CD4-positive, CD25-positive, alpha-beta regulatory T cell (primary cell): ENCODE data around the gene PRR16. TPM values are rescaled to one million over a fixed set of nuclear protein-coding genes. Genes with fewer than 3 reads are reported as not detected.
"Not testable (repeated sequence)": the region's sequence is repeated elsewhere in the genome, so short reads cannot be mapped to it uniquely, and the experiment has no call there.

Source experiments
- ATAC-seq, 2 donors: fragments of 150-1000 bp; cut with Tn5 transposase; one replicate each; pipeline ENCODE4 v1.10.0; 2021; ENCODE audit warnings: low read depth in 2 of 2, moderate number of reproducible peaks in 2 of 2, moderate library complexity in 1 of 2
- DNase-seq, 3 donors: peaks; one replicate each; pipeline versions ENCODE4 v3.0.0 to v3.0.0-alpha.2; 2012 to 2022; ENCODE audit warnings: mixed read lengths in 1 of 3
- H3K27ac ChIP-seq: one replicate; pipeline ENCODE4 v1.7.0; 2013; ENCODE audit warnings: mild to moderate bottlenecking, low read length; ENCODE audit not compliant: insufficient read depth, poor library complexity, severe bottlenecking
- H3K27me3 ChIP-seq: one replicate; pipeline ENCODE4 v1.7.0; 2013; ENCODE audit warnings: low read length; ENCODE audit not compliant: control insufficient read depth, insufficient read depth
- H3K36me3 ChIP-seq: one replicate; pipeline ENCODE4 v1.7.0; 2013; ENCODE audit warnings: mild to moderate bottlenecking, low read length, moderate library complexity; ENCODE audit not compliant: control insufficient read depth, insufficient read depth
- H3K4me1 ChIP-seq: 2 replicates; pipeline ENCODE4 v1.7.0; 2013; ENCODE audit warnings: mild to moderate bottlenecking, low read length; ENCODE audit not compliant: insufficient read depth, control insufficient read depth, poor library complexity, severe bottlenecking
- H3K4me3 ChIP-seq: one replicate; pipeline ENCODE4 v1.7.0; 2013; ENCODE audit warnings: low read depth, mild to moderate bottlenecking, low read length, moderate library complexity
- H3K9me3 ChIP-seq, 2 experiments: 1 replicate in 1 of 2; 2 replicates in 1 of 2; pipeline ENCODE4 v1.7.0; 2013; ENCODE audit warnings: low read length in 2 of 2, mild to moderate bottlenecking in 1 of 2, moderate library complexity in 1 of 2; ENCODE audit not compliant: control insufficient read depth in 2 of 2
- H3K27ac Mint-ChIP-seq, 3 donors: one replicate each; pipeline ENCODE4 v1.8.0; 2020 to 2022; ENCODE audit warnings: mild to moderate bottlenecking in 3 of 3, mixed read lengths in 3 of 3, moderate library complexity in 2 of 3
- H3K27me3 Mint-ChIP-seq: one replicate; pipeline ENCODE4 v1.8.0; 2022; ENCODE audit warnings: mild to moderate bottlenecking, mixed read lengths
- H3K36me3 Mint-ChIP-seq: one replicate; pipeline ENCODE4 v1.8.0; 2020; ENCODE audit warnings: mixed read lengths
- H3K4me1 Mint-ChIP-seq, 4 donors: one replicate each; pipeline ENCODE4 v1.8.0; 2020 to 2022; ENCODE audit warnings: mixed read lengths in 4 of 4, mild to moderate bottlenecking in 1 of 4
- H3K4me3 Mint-ChIP-seq, 4 donors: one replicate each; pipeline ENCODE4 v1.8.0; 2020 to 2022; ENCODE audit warnings: mild to moderate bottlenecking in 4 of 4, mixed read lengths in 4 of 4, moderate library complexity in 3 of 4
- H3K9me3 Mint-ChIP-seq, 7 donors: one replicate each; pipeline ENCODE4 v1.8.0; 2020 to 2022; ENCODE audit warnings: mixed read lengths in 7 of 7, mild to moderate bottlenecking in 3 of 7, moderate library complexity in 2 of 7
- polyA plus RNA-seq, 4 donors: library from polyadenylated mRNA; unstranded; fragments of 300-500 nt; fragmentation: Illumina TruSeq; gene quantifications; one replicate each; pipeline ENCODE4 v1.2.3, GENCODE V29; 2021
- total RNA-seq: library from RNA; stranded (reverse); gene quantifications from one replicate; pipeline ENCODE4 v1.2.3, GENCODE V29; 2022

The PRR16 gene
- total and polyA plus RNA-seq, 5 donors from 2014 or later: not detected

DNA sequence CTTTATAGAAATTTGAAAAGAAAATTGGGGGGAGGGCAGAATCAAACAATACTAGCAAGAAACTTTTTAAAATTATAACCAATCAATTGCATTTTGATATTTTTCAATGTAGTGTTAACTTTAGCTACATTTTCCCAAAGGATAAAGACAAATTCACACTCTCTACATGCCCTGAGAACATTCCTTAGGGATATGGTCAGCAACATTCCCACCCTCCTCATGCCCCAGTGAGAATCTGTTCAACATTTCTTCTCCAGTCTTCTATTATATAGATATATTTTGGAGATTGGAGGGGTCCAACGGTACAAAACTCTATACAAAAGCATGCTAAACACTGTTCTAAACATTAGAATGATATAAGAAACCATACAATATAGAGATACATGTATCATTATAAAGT is 11.6 kb upstream of the PRR16 start:
- Histone ChIP-seq H3K27me3 (no peaks in the 10 kb centered on the region), H3K9me3 (no peaks in the 10 kb centered on the region), H3K4me3 (no peak overlapping the region), H3K27ac (no peak overlapping the region), H3K4me1 (no peaks in the 10 kb centered on the region), H3K36me3 (no peaks in the 10 kb centered on the region)
- H3K36me3 Mint-ChIP-seq: no peaks in the 10 kb centered on the region
- H3K9me3 Mint-ChIP-seq: peaks cover 0 to 2% (median 0%) of the 10 kb centered on the region in 7 donors
- DNase-seq (no peak), ATAC-seq (no peak)
- H3K4me3 Mint-ChIP-seq: no peak overlapping the region
- no peak overlapping the region for H3K27ac Mint-ChIP-seq
- H3K27me3 Mint-ChIP-seq: no peaks in the 10 kb centered on the region
- no peaks in the 10 kb centered on the region for H3K4me1 Mint-ChIP-seq

DNA sequence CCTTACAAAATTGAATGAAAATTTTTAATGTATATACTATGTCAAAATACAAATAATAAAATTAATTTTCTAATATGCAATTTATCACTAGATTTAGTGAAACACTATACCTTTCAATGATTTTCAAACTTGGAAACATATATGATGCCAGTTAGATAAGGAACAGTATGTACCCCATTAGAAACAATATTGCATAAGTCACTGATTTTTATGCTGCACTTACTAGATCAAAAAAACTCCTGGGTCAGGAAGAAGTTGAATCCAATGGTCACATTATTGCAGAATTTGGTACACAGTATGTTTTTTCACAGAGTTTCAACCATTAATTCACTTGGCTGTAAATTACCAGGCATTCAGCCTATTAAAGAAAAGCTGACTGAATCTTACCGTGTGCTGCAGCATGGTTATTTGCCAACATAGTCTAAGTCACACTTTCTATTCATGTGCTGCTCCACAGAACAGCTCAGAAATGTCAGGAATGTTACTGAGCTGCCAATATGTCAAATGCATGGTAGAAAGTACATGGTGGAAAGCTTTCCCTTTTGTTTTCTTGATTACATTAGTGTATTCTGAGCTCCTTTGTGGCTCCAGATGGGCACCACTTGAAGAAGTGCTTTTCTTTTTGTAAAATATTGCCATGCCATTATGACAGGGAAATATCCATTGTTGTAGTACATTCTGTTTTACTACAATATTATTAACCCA is 9.9 kb upstream of the PRR16 start:
- no peaks in the 10 kb centered on the region for H3K36me3 ChIP-seq

DNA sequence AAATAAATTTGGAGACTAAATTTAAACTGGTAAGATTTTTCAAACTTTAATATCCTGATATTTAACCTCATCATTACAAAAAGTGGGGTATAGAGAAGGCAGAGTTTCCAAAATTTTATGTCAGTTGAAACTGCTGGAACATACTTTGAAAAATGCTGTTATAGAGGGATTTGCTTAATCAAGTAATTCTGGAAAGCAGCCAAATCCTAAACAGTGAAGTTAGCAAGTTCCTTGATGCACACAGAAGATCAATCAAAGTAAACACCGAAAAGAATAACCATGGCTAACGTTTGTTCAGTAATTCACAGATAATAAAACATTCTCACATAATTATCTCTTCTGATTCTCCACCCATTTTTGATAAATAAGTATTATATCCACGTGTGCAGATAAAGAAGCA is 8.1 kb upstream of the PRR16 start:
- no peaks in the 10 kb centered on the region for H3K36me3 Mint-ChIP-seq
- Histone ChIP-seq H3K36me3 (no peaks in the 10 kb centered on the region), H3K27ac (no peak overlapping the region), H3K4me3 (no peak overlapping the region), H3K27me3 (no peaks in the 10 kb centered on the region), H3K9me3 (no peaks in the 10 kb centered on the region), H3K4me1 (no peaks in the 10 kb centered on the region)
- peaks cover 0 to 5% (median 2%) of the 10 kb centered on the region in 4 donors for H3K4me1 Mint-ChIP-seq
- H3K4me3 Mint-ChIP-seq: no peak overlapping the region
- DNase-seq: no peak
- no peaks in the 10 kb centered on the region for H3K27me3 Mint-ChIP-seq
- no peak for ATAC-seq
- H3K27ac Mint-ChIP-seq: no peak overlapping the region
- H3K9me3 Mint-ChIP-seq: peaks cover 0 to 1% (median 0%) of the 10 kb centered on the region in 7 donors

More for the DNA sequence above, 9.9 kb upstream of the PRR16 start:
- Histone ChIP-seq H3K4me1 (no peaks in the 10 kb centered on the region), H3K9me3 (no peaks in the 10 kb centered on the region), H3K27ac (no peak overlapping the region), H3K4me3 (no peak overlapping the region), H3K27me3 (no peaks in the 10 kb centered on the region)
- ATAC-seq (no peak), DNase-seq (no peak)
- Mint-ChIP-seq H3K36me3 (no peaks in the 10 kb centered on the region), H3K27ac (no peak overlapping the region), H3K4me1 (peaks cover 0 to 5% (median 2%) of the 10 kb centered on the region in 4 donors), H3K4me3 (no peak overlapping the region), H3K9me3 (peaks cover 0 to 2% (median 0%) of the 10 kb centered on the region in 7 donors), H3K27me3 (no peaks in the 10 kb centered on the region)

DNA sequence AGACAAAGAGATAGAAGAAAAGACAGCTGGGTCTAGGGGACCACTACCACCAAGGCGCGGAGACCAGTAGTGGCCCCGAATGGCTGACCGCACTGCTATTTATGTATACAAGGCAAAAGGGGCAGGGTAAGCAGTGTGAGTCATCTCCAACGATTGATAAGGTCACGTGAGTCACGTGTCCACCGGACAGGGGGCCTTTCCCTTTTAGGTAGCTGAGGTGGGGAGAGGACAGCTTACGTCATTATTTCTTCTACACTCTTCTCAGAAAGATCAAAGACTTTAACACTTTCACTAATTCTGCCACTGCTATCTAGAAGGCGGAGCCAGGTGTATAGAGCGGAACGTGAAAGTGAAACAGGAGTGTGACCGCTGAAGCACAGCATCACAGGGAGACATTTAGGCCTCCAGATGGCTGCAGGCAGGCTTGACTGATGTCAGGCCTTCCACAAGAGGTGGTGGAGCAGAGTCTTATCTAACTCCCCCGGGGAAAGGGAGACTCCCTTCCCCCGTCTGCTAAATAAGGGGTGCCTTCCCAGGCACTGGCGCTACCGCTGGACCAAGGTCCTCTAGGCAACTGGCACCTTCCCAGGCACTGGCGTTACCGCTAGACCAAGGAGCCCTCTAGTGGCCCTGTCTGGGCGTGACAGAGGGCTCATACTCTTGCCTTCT is 6.1 kb upstream of the PRR16 start:
- Histone ChIP-seq H3K9me3 (no peaks in the 10 kb centered on the region), H3K4me3 (peak overlapping the region; percentile 63), H3K4me1 (no peaks in the 10 kb centered on the region), H3K27ac (no peak overlapping the region), H3K27me3 (no peaks in the 10 kb centered on the region), H3K36me3 (no peaks in the 10 kb centered on the region)
- Mint-ChIP-seq H3K9me3 (peaks cover 0 to 2% (median 0%) of the 10 kb centered on the region in 7 donors), H3K4me3 (peak overlapping the region in 3 of 4 donors; percentile 47 to 82 (median 82)), H3K27me3 (peaks cover 11% of the 10 kb centered on the region), H3K27ac (peak overlapping the region in 1 of 3 donors; percentile 60), H3K36me3 (no peaks in the 10 kb centered on the region), H3K4me1 (peaks cover 0 to 5% (median 2%) of the 10 kb centered on the region in 4 donors)
- DNase-seq: peak in 2 of 3 donors; percentile 35 to 65
- ATAC-seq: peak; percentile 34 to 47

DNA sequence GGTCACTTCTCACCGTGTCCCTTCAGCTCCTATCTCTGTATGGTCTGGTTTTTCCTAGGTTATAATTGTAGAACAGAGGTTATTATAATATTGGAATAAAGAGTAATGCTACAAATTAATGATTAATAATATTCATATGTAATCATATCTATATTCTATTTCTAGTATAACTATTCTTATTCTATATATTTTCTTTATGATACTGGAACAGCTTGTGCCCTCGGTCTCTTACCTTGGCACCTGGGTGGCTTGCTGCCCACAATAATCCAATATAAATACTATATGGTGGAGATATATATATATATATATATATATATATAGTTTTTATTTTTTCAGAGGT is 5.6 kb upstream of the PRR16 start:
- ATAC-seq, H3K27ac ChIP-seq, H3K36me3 Mint-ChIP-seq, H3K27me3 ChIP-seq, H3K9me3 ChIP-seq, H3K36me3 ChIP-seq, H3K4me1 Mint-ChIP-seq, H3K27ac Mint-ChIP-seq, H3K4me1 ChIP-seq, H3K9me3 Mint-ChIP-seq, DNase-seq: not testable (repeated sequence)
- Mint-ChIP-seq H3K4me3 (peak overlapping the region in 1 of 4 donors; percentile 82), H3K27me3 (peaks cover 16% of the 10 kb centered on the region)
- peak overlapping the region; percentile 63 for H3K4me3 ChIP-seq

DNA sequence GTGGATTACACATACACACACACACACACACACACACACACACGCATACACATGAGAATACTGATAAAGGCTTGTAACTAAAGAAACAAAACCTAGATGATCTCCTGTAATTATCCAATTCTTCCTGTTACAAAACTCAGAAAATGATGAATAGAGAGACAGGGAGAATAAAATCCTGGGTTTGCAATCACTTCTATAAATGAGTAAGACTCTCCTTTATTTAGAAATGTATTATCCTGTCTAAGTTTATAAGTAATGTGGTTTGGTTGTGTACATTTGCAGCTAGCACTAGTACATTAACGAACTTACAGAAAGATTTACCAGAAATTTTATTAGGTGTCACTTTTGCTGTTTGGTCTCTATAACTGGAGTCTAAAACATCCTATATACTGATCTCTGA is 2.8 kb upstream of the PRR16 start:
- Mint-ChIP-seq H3K4me1 (peaks cover 0 to 16% (median 7%) of the 10 kb centered on the region in 4 donors), H3K27me3 (peaks cover 38% of the 10 kb centered on the region), H3K27ac (peak overlapping the region in 1 of 3 donors; percentile 30), H3K9me3 (peaks cover 0 to 3% (median 0%) of the 10 kb centered on the region in 7 donors), H3K4me3 (no peak overlapping the region), H3K36me3 (no peaks in the 10 kb centered on the region)
- DNase-seq: no peak
- no peaks in the 10 kb centered on the region for H3K4me1 ChIP-seq
- H3K36me3 ChIP-seq: no peaks in the 10 kb centered on the region
- no peaks in the 10 kb centered on the region for H3K9me3 ChIP-seq
- H3K4me3 ChIP-seq: no peak overlapping the region
- no peak overlapping the region for H3K27ac ChIP-seq
- H3K27me3 ChIP-seq: peaks cover 9% of the 10 kb centered on the region
- no peak for ATAC-seq

DNA sequence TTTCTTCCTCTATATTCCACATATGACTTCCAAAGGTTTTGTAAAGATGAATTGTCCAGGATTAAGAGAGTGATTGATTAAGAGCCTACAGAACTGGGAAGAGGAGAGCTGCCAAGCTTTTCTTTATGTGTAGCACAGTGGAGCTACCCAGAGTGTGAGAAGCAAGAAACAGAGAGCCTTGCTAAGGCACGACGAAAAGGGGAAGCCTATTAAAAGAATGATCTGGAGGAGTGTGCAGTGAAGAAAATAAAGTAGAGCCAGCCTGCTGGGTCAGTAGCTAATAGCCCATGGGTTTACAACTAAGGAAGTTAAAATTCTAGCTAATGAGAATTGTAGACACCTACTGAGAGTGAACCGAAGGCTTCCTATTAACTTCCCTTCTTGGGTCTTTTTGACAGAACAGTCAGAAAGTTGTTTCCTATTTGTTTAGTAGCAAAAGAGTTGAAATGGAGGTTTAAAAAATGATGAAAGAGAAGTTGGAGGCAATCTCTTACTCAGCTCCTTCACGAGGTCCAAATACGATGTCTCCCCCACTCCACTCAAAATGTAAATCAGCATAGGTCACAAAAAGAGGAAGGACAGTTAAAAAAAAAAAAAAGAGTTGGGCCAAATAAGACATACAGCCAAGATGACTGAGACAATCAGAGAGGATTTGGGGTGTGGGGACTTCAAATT is 957 bp upstream of the PRR16 start:
- H3K27ac Mint-ChIP-seq: peak overlapping the region in 1 of 3 donors; percentile 15

More for the DNA sequence above, 957 bp upstream of the PRR16 start:
- no peaks in the 10 kb centered on the region for H3K36me3 Mint-ChIP-seq
- ATAC-seq (no peak), DNase-seq (no peak)
- Histone ChIP-seq H3K4me3 (no peak overlapping the region), H3K9me3 (no peaks in the 10 kb centered on the region), H3K36me3 (no peaks in the 10 kb centered on the region), H3K4me1 (no peaks in the 10 kb centered on the region), H3K27me3 (peaks cover 10% of the 10 kb centered on the region), H3K27ac (no peak overlapping the region)
- H3K27me3 Mint-ChIP-seq: peaks cover 43% of the 10 kb centered on the region
- H3K4me3 Mint-ChIP-seq: peak overlapping the region in 2 of 4 donors; percentile 21 to 66
- H3K9me3 Mint-ChIP-seq: peaks cover 0 to 5% (median 0%) of the 10 kb centered on the region in 7 donors
- H3K4me1 Mint-ChIP-seq: peaks cover 0 to 12% (median 5%) of the 10 kb centered on the region in 4 donors
